Measurements from ENCODE around the gene THADA. TPM values are rescaled to one million over a fixed set of nuclear protein-coding genes. Genes with fewer than 3 reads are reported as not detected.

THADA gene
- total RNA-seq, 1 donor from 2014 or later, result 33.8 TPM

DNA sequence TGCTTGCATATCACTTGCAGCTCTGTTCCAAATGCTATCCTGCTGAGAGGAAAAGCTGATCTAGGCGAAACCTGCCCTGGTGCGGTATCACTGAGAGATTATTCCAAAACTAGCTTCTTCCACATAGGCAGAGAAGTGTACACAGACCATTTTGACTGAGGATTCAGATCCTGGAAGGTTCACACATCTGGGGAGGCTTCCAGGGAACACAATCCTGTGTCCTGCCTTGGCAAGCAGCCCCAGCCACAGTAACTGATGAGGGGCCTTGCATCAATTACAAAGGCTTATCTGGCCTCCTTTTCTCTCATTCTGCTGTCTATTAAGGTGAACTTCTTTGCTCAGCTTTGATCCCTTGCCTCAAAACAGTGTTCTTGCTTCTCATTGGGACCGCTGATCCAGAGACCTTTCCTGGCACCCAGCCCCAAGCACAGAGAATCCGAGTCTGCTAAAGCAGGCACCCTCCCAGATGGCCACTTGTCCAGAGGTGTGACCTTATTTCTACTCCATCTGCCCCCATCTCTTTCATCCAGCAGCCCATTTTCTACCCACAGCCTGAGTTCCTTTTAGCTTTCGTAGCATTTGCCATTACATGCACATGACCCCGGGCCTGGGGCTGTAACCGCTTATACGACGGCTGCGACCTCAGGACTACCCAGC, 317.1 kb downstream of the THADA start:
- TF ChIP-seq, protein P1, sequence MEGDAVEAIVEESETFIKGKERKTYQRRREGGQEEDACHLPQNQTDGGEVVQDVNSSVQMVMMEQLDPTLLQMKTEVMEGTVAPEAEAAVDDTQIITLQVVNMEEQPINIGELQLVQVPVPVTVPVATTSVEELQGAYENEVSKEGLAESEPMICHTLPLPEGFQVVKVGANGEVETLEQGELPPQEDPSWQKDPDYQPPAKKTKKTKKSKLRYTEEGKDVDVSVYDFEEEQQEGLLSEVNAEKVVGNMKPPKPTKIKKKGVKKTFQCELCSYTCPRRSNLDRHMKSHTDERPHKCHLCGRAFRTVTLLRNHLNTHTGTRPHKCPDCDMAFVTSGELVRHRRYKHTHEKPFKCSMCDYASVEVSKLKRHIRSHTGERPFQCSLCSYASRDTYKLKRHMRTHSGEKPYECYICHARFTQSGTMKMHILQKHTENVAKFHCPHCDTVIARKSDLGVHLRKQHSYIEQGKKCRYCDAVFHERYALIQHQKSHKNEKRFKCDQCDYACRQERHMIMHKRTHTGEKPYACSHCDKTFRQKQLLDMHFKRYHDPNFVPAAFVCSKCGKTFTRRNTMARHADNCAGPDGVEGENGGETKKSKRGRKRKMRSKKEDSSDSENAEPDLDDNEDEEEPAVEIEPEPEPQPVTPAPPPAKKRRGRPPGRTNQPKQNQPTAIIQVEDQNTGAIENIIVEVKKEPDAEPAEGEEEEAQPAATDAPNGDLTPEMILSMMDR (conservative IDR thresholded peaks at IDR 0.05), result no peak
- Mint-ChIP-seq H3K27ac (ENCODE audit: unreplicated experiment) (peak overlapping the region; percentile 1), H3K27me3 (ENCODE audit: low read depth) (no peaks in the 10 kb centered on the region), H3K4me3 (no peak overlapping the region), H3K4me1 (peaks cover 18% of the 10 kb centered on the region), H3K36me3 (ENCODE audit: low read depth) (peaks cover 29% of the 10 kb centered on the region), H3K9me3 (peaks cover 9% of the 10 kb centered on the region)
- no peak for DNase-seq (ENCODE audit: low read depth, low spot score)

- DNase-seq (ENCODE audit: low read depth, low spot score), result no peak
- H3K9me3 Mint-ChIP-seq, result no peaks in the 10 kb centered on the region
- TF ChIP-seq, protein P1 (conservative IDR thresholded peaks at IDR 0.05), result no peak
- peaks cover 14% of the 10 kb centered on the region for H3K36me3 Mint-ChIP-seq (ENCODE audit: low read depth)
- peaks cover 18% of the 10 kb centered on the region for H3K4me1 Mint-ChIP-seq
- H3K27ac Mint-ChIP-seq (ENCODE audit: unreplicated experiment), result peak overlapping the region; percentile 59
- no peaks in the 10 kb centered on the region for H3K27me3 Mint-ChIP-seq (ENCODE audit: low read depth)
- no peak overlapping the region for H3K4me3 Mint-ChIP-seq
These were observed 318.9 kb downstream of the THADA start for GRCh38 chr2:43276962-43277391.

- peaks cover 11% of the 10 kb centered on the region for H3K36me3 Mint-ChIP-seq (ENCODE audit: low read depth)
These were observed 319.4 kb downstream of the THADA start for GRCh38 chr2:43276266-43276941.

GRCh38 chr2:43274721-43275120, 321.1 kb downstream of the THADA start:
- H3K4me1 Mint-ChIP-seq, result peaks cover 26% of the 10 kb centered on the region
- DNase-seq (ENCODE audit: low read depth, low spot score), result no peak
- no peak overlapping the region for H3K27ac Mint-ChIP-seq (ENCODE audit: unreplicated experiment)
- no peaks in the 10 kb centered on the region for H3K9me3 Mint-ChIP-seq
- H3K4me3 Mint-ChIP-seq, result no peak overlapping the region
- TF ChIP-seq, protein P1 (conservative IDR thresholded peaks at IDR 0.05), result no peak
- H3K27me3 Mint-ChIP-seq (ENCODE audit: low read depth), result no peaks in the 10 kb centered on the region
- peaks cover 6% of the 10 kb centered on the region for H3K36me3 Mint-ChIP-seq (ENCODE audit: low read depth)

More at GRCh38 chr2:43276266-43276941, 319.4 kb downstream of the THADA start:
- Mint-ChIP-seq H3K4me3 (no peak overlapping the region), H3K27me3 (ENCODE audit: low read depth) (no peaks in the 10 kb centered on the region), H3K4me1 (peaks cover 18% of the 10 kb centered on the region), H3K27ac (ENCODE audit: unreplicated experiment) (no peak overlapping the region), H3K9me3 (no peaks in the 10 kb centered on the region)
- TF ChIP-seq, protein P1 (conservative IDR thresholded peaks at IDR 0.05), result no peak
- no peak for DNase-seq (ENCODE audit: low read depth, low spot score)

- Mint-ChIP-seq H3K4me1 (peaks cover 31% of the 10 kb centered on the region), H3K4me3 (no peak overlapping the region)
These were observed 321.8 kb downstream of the THADA start for GRCh38 chr2:43274055-43274454.

More at GRCh38 chr2:43274055-43274454, 321.8 kb downstream of the THADA start:
- no peaks in the 10 kb centered on the region for H3K27me3 Mint-ChIP-seq (ENCODE audit: low read depth)
- no peak for DNase-seq (ENCODE audit: low read depth, low spot score)
- TF ChIP-seq, protein P1 (conservative IDR thresholded peaks at IDR 0.05), result no peak
- no peaks in the 10 kb centered on the region for H3K9me3 Mint-ChIP-seq
- H3K36me3 Mint-ChIP-seq (ENCODE audit: low read depth), result peaks cover 6% of the 10 kb centered on the region
- H3K27ac Mint-ChIP-seq (ENCODE audit: unreplicated experiment), result no peak overlapping the region
